Neural cell (in vitro differentiated cells): ENCODE measurements around the gene GSTM1. TPM values are rescaled to one million over a fixed set of nuclear protein-coding genes. Genes with fewer than 3 reads are reported as not detected.
A peak's percentile ranks its signal among the peaks of the same experiment; 100 is the strongest.

Experiments
- H2AFZ ChIP-seq: fragments of 200-600, 300-800 bp; sonication (generic), shearing (Covaris generic); 2 replicates; pipeline ENCODE4 v1.6.0; 2014; ENCODE audit warnings: low read depth, mild to moderate bottlenecking, antibody characterized with exemption, low read length, moderate library complexity
- H3F3A ChIP-seq: fragments of 200-600 bp; shearing (Covaris generic); 2 replicates; pipeline ENCODE4 v1.6.1; 2016; ENCODE audit warnings: mild to moderate bottlenecking, moderate library complexity, mixed read lengths, antibody characterized with exemption, low read length; ENCODE audit not compliant: insufficient read depth, poor library complexity, severe bottlenecking
- H3K27ac ChIP-seq: fragments of 200-600, 300-800 bp; sonication (generic), shearing (Covaris generic); 2 replicates; pipeline ENCODE4 v1.5.1; 2014; ENCODE audit warnings: mild to moderate bottlenecking, low read length, moderate library complexity
- H3K27me3 ChIP-seq: fragments of 300-800, 200-600 bp; sonication (generic), shearing (Covaris generic); 2 replicates; pipeline ENCODE4 v1.6.0; 2014; ENCODE audit warnings: mild to moderate bottlenecking, low read depth, low read length, moderate library complexity; ENCODE audit not compliant: insufficient read depth
- H3K36me3 ChIP-seq: fragments of 300-800, 200-600 bp; sonication (generic), shearing (Covaris generic); 2 replicates; pipeline ENCODE4 v1.5.1; 2014; ENCODE audit warnings: mild to moderate bottlenecking, antibody characterized with exemption, low read length, moderate library complexity; ENCODE audit not compliant: insufficient read depth
- H3K4me2 ChIP-seq: fragments of 300-800, 200-600 bp; sonication (generic), shearing (Covaris generic); 2 replicates; pipeline ENCODE4 v1.6.0; 2014; ENCODE audit warnings: mild to moderate bottlenecking, low read length
- H3K4me3 ChIP-seq: fragments of 300-800, 200-600 bp; sonication (generic), shearing (Covaris generic); 2 replicates; pipeline ENCODE4 v1.5.1; 2014; ENCODE audit warnings: mild to moderate bottlenecking, low read length, moderate library complexity
- H3K79me2 ChIP-seq: fragments of 200-600 bp; shearing (Covaris generic); replicated peaks from 2 replicates; pipeline ENCODE4 v1.6.0; 2014; ENCODE audit warnings: mild to moderate bottlenecking, low read length, moderate library complexity; ENCODE audit not compliant: insufficient read depth
- H3K9ac ChIP-seq: fragments of 300-800, 200-600 bp; sonication (generic), shearing (Covaris generic); 2 replicates; pipeline ENCODE4 v1.6.1; 2016; ENCODE audit warnings: mild to moderate bottlenecking, low read length, mixed read lengths
- H3K9me2 ChIP-seq: fragments of 200-600 bp; shearing (Covaris generic); 2 replicates; pipeline ENCODE4 v1.6.1; 2016; ENCODE audit warnings: mild to moderate bottlenecking, low read length, mixed read lengths; ENCODE audit not compliant: insufficient read depth
- H3K9me3 ChIP-seq: fragments of 200-600, 300-800 bp; sonication (generic), shearing (Covaris generic); 2 replicates; pipeline ENCODE4 v1.6.1; 2016; ENCODE audit warnings: mild to moderate bottlenecking, mixed run types, low read length, moderate library complexity, mixed read lengths
- H4K20me1 ChIP-seq: fragments of 200-600 bp; shearing (Covaris generic); 2 replicates; pipeline ENCODE4 v1.6.1; 2016; ENCODE audit warnings: mild to moderate bottlenecking, mixed run types; ENCODE audit not compliant: insufficient read depth
- CTCF ChIP-seq: fragments of 450-650 bp; IDR thresholded peaks from 2 replicates; pipeline ENCODE4 v1.5.1; 2014; ENCODE audit warnings: antibody characterized with exemption, mild to moderate bottlenecking, moderate library complexity; ENCODE audit not compliant: poor library complexity, severe bottlenecking
- EP300 ChIP-seq: fragments of 450-650 bp; conservative IDR thresholded peaks from 2 replicates; pipeline ENCODE4 v1.6.1; 2014; ENCODE audit warnings: antibody characterized with exemption, mild to moderate bottlenecking, moderate library complexity; ENCODE audit not compliant: poor library complexity, severe bottlenecking
- EZH2 ChIP-seq: fragments of 200-600, 300-800 bp; shearing (Covaris generic), sonication (generic); IDR thresholded peaks from 2 replicates; pipeline ENCODE4 v1.6.1; 2014; ENCODE audit warnings: antibody characterized with exemption, low read length, borderline replicate concordance, mild to moderate bottlenecking; ENCODE audit not compliant: insufficient read depth, poor library complexity, severe bottlenecking
- MXI1 ChIP-seq: fragments of 450-650 bp; conservative IDR thresholded peaks from 2 replicates; pipeline ENCODE4 v1.6.1; 2014; ENCODE audit warnings: antibody characterized with exemption, mild to moderate bottlenecking; ENCODE audit not compliant: poor library complexity, severe bottlenecking
- POLR2AphosphoS5 ChIP-seq: IDR thresholded peaks from 2 replicates; pipeline ENCODE4 v1.6.1; 2012
- RAD21 ChIP-seq: fragments of 450-650 bp; conservative IDR thresholded peaks from 2 replicates; pipeline ENCODE4 v1.6.1; 2014; ENCODE audit warnings: antibody characterized with exemption, mild to moderate bottlenecking, moderate library complexity
- SMC3 ChIP-seq: fragments of 450-650 bp; conservative IDR thresholded peaks from 2 replicates; pipeline ENCODE4 v1.6.1; 2014; ENCODE audit warnings: antibody characterized with exemption, mild to moderate bottlenecking, moderate library complexity; ENCODE audit not compliant: poor library complexity
- TAF1 ChIP-seq: IDR thresholded peaks from 2 replicates; pipeline ENCODE4 v1.6.1; 2012; ENCODE audit warnings: low read depth
- polyA plus RNA-seq: library from polyadenylated mRNA; depleted of rRNA; stranded (reverse); fragments of >200 nt; gene quantifications from 2 replicates; pipeline ENCODE4 v1.2.3, GENCODE V29; 2014
- TF ChIP-seq, protein P1 (sequence below): IDR thresholded peaks from 2 replicates; pipeline ENCODE4 v1.6.1; 2012; ENCODE audit warnings: borderline replicate concordance

The GSTM1 gene
- polyA plus RNA-seq, 1 donor from 2014 or later = not detected

DNA sequence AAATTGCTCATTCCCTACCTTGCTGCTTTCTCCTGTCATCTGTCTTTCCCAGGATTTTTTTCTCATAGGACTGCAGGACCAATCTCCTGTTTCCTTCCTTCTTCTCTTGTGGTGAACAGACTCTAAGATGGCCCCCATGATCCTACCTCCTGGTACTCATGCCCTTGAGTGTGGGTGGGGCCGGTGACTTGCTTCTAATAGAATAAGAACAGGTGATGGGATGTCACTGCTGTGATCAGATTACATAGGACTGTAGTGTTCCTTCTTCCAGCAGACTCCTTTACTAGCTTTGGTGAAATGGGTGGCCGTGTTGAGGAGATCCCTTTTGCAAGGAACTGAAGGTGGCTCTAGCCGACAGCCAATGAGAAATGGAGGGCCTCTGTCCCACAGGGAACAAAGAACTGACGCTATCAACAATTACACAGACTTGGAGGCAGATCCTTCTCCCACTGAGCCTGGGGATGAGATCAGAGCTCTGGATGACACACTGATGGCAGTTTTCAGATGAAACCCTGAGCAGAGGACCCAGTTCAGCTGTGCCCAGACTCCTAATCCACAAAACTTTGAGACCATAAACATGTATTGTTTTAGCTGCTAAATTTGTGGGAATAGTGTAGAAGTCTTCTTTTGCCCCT, 45.7 kb downstream of the GSTM1 start:
- Histone ChIP-seq H3K27ac (no peak overlapping the region), H3F3A (no peaks in the 10 kb centered on the region), H4K20me1 (no peaks in the 10 kb centered on the region), H3K27me3 (no peaks in the 10 kb centered on the region), H2AFZ (no peak overlapping the region), H3K36me3 (peaks cover 16% of the 10 kb centered on the region), H3K9me3 (no peaks in the 10 kb centered on the region), H3K4me3 (no peak overlapping the region), H3K9ac (no peak overlapping the region), H3K9me2 (no peaks in the 10 kb centered on the region), H3K4me2 (no peak overlapping the region), H3K79me2 (no peaks in the 10 kb centered on the region)
- no peak for TF ChIP-seq EP300
- TF ChIP-seq EZH2 = no peak
- TF ChIP-seq TAF1 = no peak
- TF ChIP-seq MXI1 = no peak
- no peak for TF ChIP-seq CTCF
- TF ChIP-seq, protein P1, sequence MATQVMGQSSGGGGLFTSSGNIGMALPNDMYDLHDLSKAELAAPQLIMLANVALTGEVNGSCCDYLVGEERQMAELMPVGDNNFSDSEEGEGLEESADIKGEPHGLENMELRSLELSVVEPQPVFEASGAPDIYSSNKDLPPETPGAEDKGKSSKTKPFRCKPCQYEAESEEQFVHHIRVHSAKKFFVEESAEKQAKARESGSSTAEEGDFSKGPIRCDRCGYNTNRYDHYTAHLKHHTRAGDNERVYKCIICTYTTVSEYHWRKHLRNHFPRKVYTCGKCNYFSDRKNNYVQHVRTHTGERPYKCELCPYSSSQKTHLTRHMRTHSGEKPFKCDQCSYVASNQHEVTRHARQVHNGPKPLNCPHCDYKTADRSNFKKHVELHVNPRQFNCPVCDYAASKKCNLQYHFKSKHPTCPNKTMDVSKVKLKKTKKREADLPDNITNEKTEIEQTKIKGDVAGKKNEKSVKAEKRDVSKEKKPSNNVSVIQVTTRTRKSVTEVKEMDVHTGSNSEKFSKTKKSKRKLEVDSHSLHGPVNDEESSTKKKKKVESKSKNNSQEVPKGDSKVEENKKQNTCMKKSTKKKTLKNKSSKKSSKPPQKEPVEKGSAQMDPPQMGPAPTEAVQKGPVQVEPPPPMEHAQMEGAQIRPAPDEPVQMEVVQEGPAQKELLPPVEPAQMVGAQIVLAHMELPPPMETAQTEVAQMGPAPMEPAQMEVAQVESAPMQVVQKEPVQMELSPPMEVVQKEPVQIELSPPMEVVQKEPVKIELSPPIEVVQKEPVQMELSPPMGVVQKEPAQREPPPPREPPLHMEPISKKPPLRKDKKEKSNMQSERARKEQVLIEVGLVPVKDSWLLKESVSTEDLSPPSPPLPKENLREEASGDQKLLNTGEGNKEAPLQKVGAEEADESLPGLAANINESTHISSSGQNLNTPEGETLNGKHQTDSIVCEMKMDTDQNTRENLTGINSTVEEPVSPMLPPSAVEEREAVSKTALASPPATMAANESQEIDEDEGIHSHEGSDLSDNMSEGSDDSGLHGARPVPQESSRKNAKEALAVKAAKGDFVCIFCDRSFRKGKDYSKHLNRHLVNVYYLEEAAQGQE = no peak
- no peak for TF ChIP-seq RAD21
- TF ChIP-seq SMC3 = no peak
- TF ChIP-seq POLR2AphosphoS5 = no peak

GRCh38 chr1:109739738-109740614, 52.4 kb downstream of the GSTM1 start:
- no peaks in the 10 kb centered on the region for H3K9me3 ChIP-seq
- H3K9ac ChIP-seq = peak overlapping the region; percentile 89
- H3K4me3 ChIP-seq = peak overlapping the region; percentile 98
- TF ChIP-seq EP300 (no peak), CTCF (no peak), RAD21 (no peak), SMC3 (peak; percentile 53), MXI1 (peak; percentile 97), POLR2AphosphoS5 (peak; percentile 97)
- TF ChIP-seq, protein P1 = peak; percentile 11
- peak overlapping the region; percentile 75 for H2AFZ ChIP-seq
- H3K27me3 ChIP-seq = no peaks in the 10 kb centered on the region
- no peaks in the 10 kb centered on the region for H3K79me2 ChIP-seq
- H3K36me3 ChIP-seq = peaks cover 16% of the 10 kb centered on the region
- H3K9me2 ChIP-seq = no peaks in the 10 kb centered on the region
- peak overlapping the region; percentile 56 for H3K4me2 ChIP-seq
- H3K27ac ChIP-seq = peak overlapping the region; percentile 90
- no peaks in the 10 kb centered on the region for H4K20me1 ChIP-seq
- no peaks in the 10 kb centered on the region for H3F3A ChIP-seq
